HG02884 (cell line): Measurements from ENCODE around the gene HOXD1.

Experiments used
- ATAC-seq: cut with Tn5 transposase; IDR thresholded peaks from one replicate; pipeline ENCODE4 v1.9.1; 2021; ENCODE audit warnings: mild to moderate bottlenecking, moderate library complexity; ENCODE audit not compliant: unreplicated experiment

The HOXD1 gene

GRCh38 chr2:176234940-176235339, 46.5 kb downstream of the HOXD1 start:
- no peak for ATAC-seq

GRCh38 chr2:176237456-176237855, 49.0 kb downstream of the HOXD1 start:
- no peak for ATAC-seq

- ATAC-seq = no peak
These were observed 50.6 kb downstream of the HOXD1 start for GRCh38 chr2:176239031-176239430.

- ATAC-seq = no peak
These were observed 51.8 kb downstream of the HOXD1 start for GRCh38 chr2:176240301-176240700.
